Astrocyte (in vitro differentiated cells and primary cell): Measurements from ENCODE around the gene SARS2.

Source experiments
- EZH2 ChIP-seq: IDR thresholded peaks from 2 replicates; pipeline ENCODE4 v1.6.1; 2012; ENCODE audit warnings: mild to moderate bottlenecking, low read length, inconsistent platforms; ENCODE audit not compliant: insufficient read depth
- TF ChIP-seq, protein P1 (sequence below): IDR thresholded peaks from 2 replicates; pipeline ENCODE4 v1.5.1; 2011; ENCODE audit warnings: low read depth, mild to moderate bottlenecking, inconsistent platforms, low read length, moderate library complexity; ENCODE audit not compliant: insufficient read depth

DNA sequence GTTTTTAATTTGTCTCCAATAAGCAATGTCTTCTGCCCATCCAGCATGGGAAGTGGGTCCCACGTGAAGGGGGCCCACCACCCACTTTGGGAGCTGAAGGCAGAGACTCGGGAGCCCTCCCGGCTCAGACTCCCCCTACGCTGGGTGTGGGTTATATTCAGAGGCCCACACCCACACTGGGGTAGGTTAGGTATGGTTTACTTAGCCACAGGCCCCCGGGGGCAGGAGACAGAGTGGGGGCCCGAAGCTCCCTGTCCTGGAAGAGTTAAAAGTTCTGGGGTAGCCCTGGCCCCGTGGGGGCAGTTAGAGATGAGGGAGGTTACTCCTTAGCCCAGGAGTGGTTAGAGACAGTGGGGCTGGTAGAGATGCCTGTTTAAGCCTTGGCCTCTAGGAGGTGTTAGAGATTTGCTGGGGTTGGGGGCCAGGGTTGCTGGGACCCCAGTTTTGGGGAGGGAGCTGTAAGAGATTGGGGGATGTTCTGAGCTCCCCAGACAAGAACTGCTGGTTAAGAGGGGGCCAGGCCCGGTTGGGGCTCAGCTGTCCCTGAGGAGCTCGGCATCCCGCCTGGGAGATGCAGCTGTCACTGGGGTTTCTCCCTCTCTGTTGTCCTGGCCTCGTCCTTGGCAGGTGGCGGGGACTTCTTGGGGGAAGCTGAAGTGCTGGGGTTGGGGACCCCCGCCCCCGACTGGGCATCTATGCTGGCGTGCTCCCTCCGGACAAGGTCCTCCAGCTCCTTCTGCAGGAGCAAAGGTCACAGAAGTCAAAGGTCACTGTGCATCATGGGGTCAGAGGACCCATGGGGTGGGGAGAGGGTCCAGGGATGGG, 51.8 kb downstream of the SARS2 start:
- TF ChIP-seq, protein P1, sequence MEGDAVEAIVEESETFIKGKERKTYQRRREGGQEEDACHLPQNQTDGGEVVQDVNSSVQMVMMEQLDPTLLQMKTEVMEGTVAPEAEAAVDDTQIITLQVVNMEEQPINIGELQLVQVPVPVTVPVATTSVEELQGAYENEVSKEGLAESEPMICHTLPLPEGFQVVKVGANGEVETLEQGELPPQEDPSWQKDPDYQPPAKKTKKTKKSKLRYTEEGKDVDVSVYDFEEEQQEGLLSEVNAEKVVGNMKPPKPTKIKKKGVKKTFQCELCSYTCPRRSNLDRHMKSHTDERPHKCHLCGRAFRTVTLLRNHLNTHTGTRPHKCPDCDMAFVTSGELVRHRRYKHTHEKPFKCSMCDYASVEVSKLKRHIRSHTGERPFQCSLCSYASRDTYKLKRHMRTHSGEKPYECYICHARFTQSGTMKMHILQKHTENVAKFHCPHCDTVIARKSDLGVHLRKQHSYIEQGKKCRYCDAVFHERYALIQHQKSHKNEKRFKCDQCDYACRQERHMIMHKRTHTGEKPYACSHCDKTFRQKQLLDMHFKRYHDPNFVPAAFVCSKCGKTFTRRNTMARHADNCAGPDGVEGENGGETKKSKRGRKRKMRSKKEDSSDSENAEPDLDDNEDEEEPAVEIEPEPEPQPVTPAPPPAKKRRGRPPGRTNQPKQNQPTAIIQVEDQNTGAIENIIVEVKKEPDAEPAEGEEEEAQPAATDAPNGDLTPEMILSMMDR: no peak
- TF ChIP-seq EZH2: no peak
